IPS DF 4.7 (cell line): ENCODE measurements around the gene LRRC27.

Source experiments
- DNase-seq: peaks from one replicate; pipeline ENCODE4 v3.0.0-alpha.2; 2013; ENCODE audit warnings: low spot score; ENCODE audit errors: extremely low read depth

Gene LRRC27

GRCh38 chr10:132390170-132390920, 58.4 kb downstream of the LRRC27 start:
- no peak for DNase-seq

- no peak for DNase-seq
Observed at GRCh38 chr10:132390921-132391675, 59.1 kb downstream of the LRRC27 start.

GRCh38 chr10:132391676-132392020, 59.7 kb downstream of the LRRC27 start:
- DNase-seq = no peak

- no peak for DNase-seq
Observed at GRCh38 chr10:132392184-132392800, 60.3 kb downstream of the LRRC27 start.

GRCh38 chr10:132392811-132393694, 61.1 kb downstream of the LRRC27 start:
- DNase-seq = no peak

- no peak for DNase-seq
Observed at GRCh38 chr10:132393695-132394181, 61.7 kb downstream of the LRRC27 start.

- DNase-seq = no peak
Observed at GRCh38 chr10:132394201-132394811, 62.3 kb downstream of the LRRC27 start.

- no peak for DNase-seq
Observed at GRCh38 chr10:132394936-132395703, 63.1 kb downstream of the LRRC27 start.

GRCh38 chr10:132395704-132396493, 63.9 kb downstream of the LRRC27 start:
- no peak for DNase-seq

GRCh38 chr10:132396494-132397035, 64.6 kb downstream of the LRRC27 start:
- no peak for DNase-seq

GRCh38 chr10:132397036-132397541, 65.1 kb downstream of the LRRC27 start, which contains the start of gene PWWP2B:
Gene PWWP2B (plus strand): TSS chr10:132397200. CDS start chr10:132397227, 27 bp downstream.
- DNase-seq = no peak

GRCh38 chr10:132397671-132398565, 65.9 kb downstream of the LRRC27 start:
- DNase-seq = no peak

GRCh38 chr10:132398566-132398991, 66.6 kb downstream of the LRRC27 start:
- no peak for DNase-seq

- DNase-seq = no peak
Observed at GRCh38 chr10:132399117-132400035, 67.4 kb downstream of the LRRC27 start.

GRCh38 chr10:132400041-132400546, 68.1 kb downstream of the LRRC27 start:
- no peak for DNase-seq

GRCh38 chr10:132400547-132401151, 68.7 kb downstream of the LRRC27 start:
- no peak for DNase-seq
